NCI-H2081 treated with DMSO at 0.1 percent for 48 hours (cell line): ENCODE data around the gene CIDEB.

Source experiments
- DNase-seq: peaks from one replicate; lab custom pipeline; 2025; lab: John Stamatoyannopoulos, UW

Gene CIDEB

GRCh38 chr14:24269910-24270536 is 37.8 kb downstream of the CIDEB start:
- DNase-seq = no peak

GRCh38 chr14:24269368-24269767 is 38.4 kb downstream of the CIDEB start:
- DNase-seq = no peak

GRCh38 chr14:24268225-24268624 is 39.6 kb downstream of the CIDEB start:
- DNase-seq = no peak

- no peak for DNase-seq
These were observed 40.3 kb downstream of the CIDEB start for GRCh38 chr14:24267516-24267915.

GRCh38 chr14:24266344-24267244 is 41.2 kb downstream of the CIDEB start:
- no peak for DNase-seq

- DNase-seq = no peak
These were observed 43.5 kb downstream of the CIDEB start for GRCh38 chr14:24264298-24264697.

- no peak for DNase-seq
These were observed 43.9 kb downstream of the CIDEB start for GRCh38 chr14:24263848-24264247.

- DNase-seq = no peak
These were observed 44.7 kb downstream of the CIDEB start, which contains the start of gene TGM1 for GRCh38 chr14:24262821-24263733. TGM1 (minus strand) TSS chr14:24263177; CDS start chr14:24262352, 825 bp downstream.

- DNase-seq = no peak
These were observed 45.8 kb downstream of the CIDEB start for GRCh38 chr14:24261969-24262327.

- no peak for DNase-seq
These were observed 46.4 kb downstream of the CIDEB start for GRCh38 chr14:24261256-24261968.

GRCh38 chr14:24260780-24261157 is 47.0 kb downstream of the CIDEB start:
- no peak for DNase-seq

- DNase-seq = no peak
These were observed 47.6 kb downstream of the CIDEB start for GRCh38 chr14:24260026-24260779.

- no peak for DNase-seq
These were observed 48.3 kb downstream of the CIDEB start for GRCh38 chr14:24259282-24260025.

- DNase-seq = no peak
These were observed 49.1 kb downstream of the CIDEB start for GRCh38 chr14:24258548-24259265.

- DNase-seq = no peak
These were observed 49.7 kb downstream of the CIDEB start for GRCh38 chr14:24258119-24258518.

- no peak for DNase-seq
These were observed 50.8 kb downstream of the CIDEB start for GRCh38 chr14:24256960-24257359.

GRCh38 chr14:24255931-24256711 is 51.7 kb downstream of the CIDEB start:
- DNase-seq = no peak

- no peak for DNase-seq
These were observed 52.3 kb downstream of the CIDEB start for GRCh38 chr14:24255438-24255837.
